ENCODE results near the gene RNF144B.
"Not testable (repeated sequence)": the region's sequence is repeated elsewhere in the genome, so short reads cannot be mapped to it uniquely, and the experiment has no call there.

The RNF144B gene

DNA sequence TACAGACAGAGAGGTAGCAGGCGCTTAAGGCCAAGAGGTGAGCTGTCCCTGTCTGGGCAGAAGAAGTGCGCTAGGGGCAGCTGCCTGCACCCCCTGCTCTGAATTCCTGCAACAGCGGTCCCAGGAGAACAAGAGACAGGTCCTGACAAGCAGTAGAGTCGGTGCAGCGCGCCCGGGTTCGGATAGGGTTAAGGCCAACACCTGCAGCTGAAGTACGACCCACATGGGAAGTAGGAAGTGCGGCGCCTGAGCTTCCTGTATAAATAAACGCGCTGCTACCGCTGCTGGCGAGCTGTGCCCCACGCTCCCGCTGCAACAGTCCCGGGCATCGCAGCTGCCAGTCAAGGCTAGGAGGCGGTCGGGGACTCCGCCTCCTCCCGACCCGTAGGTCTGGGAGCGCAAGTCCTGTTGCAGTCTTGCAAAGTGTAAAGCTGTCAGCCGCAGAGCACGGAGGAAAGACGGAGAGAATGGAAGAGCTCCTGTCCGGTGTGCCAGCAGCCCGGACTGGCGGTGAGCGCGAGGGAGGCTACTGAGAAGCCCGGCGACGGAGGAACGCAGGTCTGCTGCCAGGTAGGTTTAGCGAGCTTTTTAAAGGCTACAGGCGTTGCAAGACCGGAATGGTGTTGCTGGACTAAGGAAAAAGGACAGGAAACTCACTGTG is at the start of gene RNF144B:
TSS of gene RNF144B (plus strand) at position 290 of the 661 bp plus-strand sequence. CDS start 12,185 bp downstream, outside the sequence.
- DNase-seq (ENCODE audit: low read depth in 2 of 2), result no peak

DNA sequence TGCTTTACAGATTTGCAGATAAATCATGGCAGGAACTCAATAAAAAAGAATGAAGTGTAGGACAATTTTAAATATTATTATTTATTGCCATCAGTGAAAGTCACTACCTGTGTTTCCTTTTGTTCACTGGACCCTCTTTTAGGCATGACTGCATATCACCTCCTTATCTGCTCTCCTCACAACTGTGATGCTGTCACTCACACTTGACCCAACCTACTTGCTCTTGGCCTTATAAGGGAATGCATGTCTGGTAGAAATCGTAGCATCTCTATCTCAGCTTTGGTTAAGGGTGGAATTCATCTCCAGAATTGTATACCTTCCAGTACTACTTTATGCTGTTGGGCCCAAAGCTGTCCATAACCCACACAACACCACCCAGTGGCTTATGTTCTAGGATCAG is 47.6 kb upstream of the RNF144B start:
- DNase-seq (ENCODE audit: low read depth in 2 of 2), result no peak

DNA sequence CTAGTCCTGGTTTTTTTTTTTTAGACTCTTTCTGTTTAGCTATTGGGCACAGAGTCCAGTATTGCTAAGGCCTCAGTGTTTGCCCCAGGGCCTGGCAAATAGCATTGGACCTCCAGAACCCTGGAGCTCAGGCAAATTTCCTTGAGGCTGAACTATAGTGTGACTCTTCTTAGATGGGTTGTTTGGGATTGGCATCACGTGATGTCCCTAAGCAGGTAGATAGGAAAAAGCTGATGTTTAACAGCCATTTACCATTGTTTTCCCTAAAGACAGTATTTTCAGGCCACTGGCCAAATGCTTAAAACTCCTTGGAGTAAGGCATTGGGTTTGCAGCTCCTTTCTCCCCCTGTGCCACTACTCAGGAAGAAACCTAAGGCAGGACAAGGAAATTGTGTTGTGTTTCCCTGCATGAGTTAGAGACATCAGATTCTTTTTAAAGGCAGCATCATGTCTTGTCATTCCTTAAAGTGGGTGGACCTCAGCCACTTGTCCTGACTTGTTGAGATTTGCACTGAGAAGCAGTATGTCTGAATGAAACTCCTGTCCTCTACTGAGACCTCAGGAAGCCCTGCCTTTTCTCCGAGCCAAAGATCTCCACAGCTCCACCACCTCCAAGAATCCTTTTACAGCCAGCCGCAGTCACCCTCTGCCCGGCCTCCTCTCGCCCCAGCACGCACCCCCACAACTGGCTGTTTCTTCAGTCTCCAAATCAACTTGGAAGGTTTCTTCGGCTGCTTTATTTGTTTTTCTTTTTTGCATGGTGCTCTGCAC is 46.2 kb upstream of the RNF144B start:
- DNase-seq (ENCODE audit: low read depth in 2 of 2), result no peak

DNA sequence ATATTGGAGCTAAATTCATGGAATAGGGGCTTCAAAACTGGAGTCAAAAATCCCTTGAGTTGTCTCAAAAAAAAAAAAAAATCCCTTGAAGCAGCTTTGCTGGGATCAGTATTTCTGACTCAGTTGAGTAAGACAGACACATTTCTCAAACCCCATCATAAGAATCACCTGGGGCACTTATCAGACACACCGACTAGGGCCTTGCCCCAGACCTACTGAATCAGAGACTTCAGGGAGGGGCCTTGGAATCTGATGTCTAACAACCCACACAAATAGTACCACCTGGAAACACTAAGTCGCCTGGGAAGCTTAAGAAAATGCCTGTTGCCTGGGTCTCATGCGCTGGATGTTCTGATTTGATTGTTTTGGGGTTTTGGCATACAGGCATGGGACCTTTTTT is 44.9 kb upstream of the RNF144B start:
- no peak for DNase-seq (ENCODE audit: low read depth in 2 of 2)

DNA sequence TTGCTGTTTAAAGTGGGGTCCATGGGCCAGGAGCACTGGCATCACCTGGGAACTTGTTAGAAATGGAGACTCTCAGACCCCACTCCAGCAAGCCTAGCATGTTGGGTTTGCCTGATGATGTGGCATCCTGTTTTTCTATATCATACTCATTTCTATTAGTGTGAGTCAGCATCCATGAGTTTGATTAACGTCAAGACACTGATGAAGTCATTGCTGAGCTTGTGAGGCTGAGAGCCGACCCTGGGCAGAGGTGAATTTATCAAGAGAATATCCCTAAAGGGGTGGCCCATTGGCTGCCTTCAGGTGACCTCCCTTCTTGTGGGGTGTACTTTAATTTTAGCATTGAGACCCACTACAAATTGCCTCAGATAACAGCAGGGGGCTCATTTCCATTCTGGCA is 43.4 kb upstream of the RNF144B start:
- DNase-seq (ENCODE audit: low read depth in 2 of 2), result no peak

DNA sequence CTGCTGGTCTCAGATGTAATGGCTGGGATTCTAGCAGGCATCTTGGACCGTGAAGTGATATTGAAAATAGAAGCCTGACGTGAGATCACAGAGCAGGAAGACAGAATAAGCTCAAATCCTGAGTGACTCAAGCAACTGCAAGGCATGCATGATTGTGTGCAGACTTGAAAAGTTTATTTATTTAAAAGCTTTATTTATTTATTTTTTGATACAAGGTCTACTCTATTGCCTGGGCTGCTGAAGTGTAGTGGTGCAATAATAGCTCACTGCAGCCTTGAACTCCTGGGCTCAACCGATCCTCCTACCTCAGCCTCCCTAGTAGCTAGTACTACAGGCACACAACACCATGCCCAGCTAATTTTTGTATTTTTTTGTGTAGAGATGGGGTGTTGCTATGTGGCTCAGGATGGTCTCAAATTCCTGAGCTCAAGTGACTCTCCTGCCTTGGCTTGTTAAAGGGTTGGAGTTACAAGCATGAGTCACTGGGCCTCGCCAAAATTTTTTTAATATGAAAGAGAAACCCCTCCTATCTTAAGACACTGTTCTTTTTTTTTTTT is 40.1 kb upstream of the RNF144B start:
- DNase-seq (ENCODE audit: low read depth in 2 of 2), result no peak

DNA sequence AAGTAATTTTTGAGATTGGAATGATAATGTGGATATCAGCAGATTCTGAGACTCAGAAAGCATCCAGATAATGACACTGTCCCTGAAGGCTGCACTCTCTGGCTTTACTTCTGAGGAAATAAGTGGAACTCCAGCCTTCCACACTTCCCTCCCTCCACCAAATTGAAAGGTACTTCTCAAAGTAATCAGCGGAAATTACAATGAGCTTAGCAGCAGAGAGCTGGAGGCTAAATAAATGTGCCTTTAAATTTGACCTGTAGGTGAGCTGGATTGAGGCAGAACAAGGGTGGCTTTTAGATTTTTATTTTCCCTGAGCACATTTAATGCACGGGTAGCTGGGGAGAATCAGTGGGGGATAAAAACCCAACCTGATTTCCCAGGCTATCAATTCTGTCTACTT is 39.3 kb upstream of the RNF144B start:
- no peak for DNase-seq (ENCODE audit: low read depth in 2 of 2)

DNA sequence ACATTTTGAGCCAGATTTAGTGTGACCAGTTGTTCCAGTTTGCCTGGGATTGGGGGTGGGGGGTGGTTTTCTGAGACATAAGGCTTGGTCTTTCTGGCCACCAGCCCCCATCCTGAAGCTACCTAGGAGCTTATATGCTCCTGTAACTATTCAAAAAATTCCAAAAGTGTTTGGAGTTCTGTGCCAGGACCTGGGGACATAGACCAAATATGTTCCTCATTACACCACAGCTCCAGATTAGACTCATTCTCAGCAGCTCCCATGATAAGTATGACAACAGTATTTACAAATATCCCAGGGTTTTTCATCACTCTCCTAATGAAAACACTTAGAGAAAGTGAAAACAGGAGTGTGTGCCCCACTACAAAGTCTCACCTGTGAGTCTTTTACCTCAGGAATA is 37.8 kb upstream of the RNF144B start:
- DNase-seq (ENCODE audit: low read depth in 2 of 2), result no peak

DNA sequence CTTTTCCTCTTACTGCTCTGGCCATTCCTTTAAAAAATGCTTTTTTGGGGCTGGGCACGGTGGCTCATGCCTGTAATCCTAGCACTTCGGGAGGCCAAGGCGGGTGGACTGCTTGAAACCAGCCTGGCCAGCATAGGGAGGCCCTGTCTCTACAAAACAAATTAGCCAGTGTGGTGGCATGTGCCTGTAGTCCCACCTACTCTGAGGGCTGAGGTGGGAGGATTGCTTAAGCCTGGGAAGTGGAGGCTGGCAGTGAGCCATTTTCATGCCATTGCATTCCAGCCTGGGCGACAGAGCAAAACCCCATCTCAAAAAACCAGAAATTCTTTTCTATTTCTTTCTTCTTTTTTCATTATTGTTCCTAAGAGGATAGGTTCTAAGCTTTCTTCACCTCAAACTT is 36.9 kb upstream of the RNF144B start:
- no peak for DNase-seq (ENCODE audit: low read depth in 2 of 2)

DNA sequence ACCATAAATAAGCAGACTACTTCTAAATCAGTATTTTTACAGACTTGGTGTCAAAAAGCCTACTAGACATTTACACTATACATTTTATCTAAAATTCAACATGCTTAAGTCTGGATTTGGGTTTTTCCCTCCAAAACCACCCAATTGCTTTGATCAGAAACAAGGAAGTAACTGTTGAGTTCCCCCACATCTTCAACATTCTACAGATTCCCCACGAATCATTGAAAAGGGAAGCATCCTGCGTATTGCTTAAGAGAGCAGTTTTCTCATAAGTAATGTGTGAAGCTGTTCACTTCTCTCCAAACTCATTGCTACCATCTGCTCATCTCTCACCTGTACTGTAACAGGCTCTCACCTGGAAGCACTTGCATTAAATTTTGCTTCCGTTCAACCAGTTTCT is 36.4 kb upstream of the RNF144B start:
- DNase-seq (ENCODE audit: low read depth in 2 of 2), result no peak

DNA sequence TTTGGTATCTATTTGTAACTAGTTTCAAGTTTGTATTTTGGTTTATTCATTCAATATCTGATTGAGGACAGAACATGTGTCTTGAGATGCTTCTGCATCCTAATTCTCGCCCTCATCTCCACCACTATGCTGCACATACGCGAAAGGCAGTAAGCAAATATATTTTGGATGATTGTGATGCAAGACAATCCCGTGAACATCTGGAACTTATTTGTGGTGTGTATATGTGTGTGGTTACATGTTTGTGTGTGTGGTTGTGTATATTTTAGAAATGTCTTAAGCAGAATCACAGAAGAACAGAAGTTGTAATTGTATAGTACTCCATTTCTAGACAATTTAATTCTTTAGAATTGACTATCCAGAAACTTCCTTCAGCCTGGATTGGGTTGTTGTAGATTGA is 35.1 kb upstream of the RNF144B start:
- DNase-seq (ENCODE audit: low read depth in 2 of 2), result no peak

DNA sequence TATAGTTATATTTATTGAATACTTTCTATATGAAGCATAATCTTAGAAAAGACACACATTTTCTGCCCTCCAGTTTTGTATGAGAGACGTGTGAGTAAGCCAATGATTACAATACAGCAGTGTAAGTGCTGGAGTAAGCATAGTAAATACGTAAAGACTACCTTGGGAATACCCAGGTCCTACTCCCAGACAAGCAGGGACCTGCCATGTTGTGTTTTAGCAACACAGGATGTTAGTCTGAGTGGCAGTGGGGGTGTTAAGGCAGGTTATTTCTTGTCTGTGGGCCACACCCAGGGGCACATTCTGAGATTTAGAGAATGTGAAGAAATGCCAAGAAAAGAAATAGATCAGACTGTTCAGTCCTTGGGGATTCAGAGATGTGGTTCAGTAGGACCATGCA is 34.3 kb upstream of the RNF144B start:
- DNase-seq (ENCODE audit: low read depth in 2 of 2), result no peak

DNA sequence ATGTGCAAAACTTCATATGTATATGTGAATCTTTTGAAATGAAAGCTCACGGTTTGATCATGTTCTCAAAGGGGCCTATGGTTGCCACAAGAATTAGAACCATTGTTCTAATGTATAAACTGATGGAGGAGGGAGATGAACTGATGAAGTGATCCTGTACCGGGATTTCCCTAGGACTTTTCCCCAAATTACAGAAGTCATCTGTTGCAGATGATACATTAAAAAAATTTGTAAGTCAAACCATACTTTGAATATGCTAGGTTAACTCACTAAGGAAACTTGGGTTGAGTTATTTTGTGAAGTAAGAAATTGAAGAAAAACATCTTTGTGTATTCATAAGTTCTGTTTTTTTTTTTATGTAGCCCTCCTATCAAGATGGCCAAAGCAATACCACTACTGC is 33.9 kb upstream of the RNF144B start:
- no peak for DNase-seq (ENCODE audit: low read depth in 2 of 2)

DNA sequence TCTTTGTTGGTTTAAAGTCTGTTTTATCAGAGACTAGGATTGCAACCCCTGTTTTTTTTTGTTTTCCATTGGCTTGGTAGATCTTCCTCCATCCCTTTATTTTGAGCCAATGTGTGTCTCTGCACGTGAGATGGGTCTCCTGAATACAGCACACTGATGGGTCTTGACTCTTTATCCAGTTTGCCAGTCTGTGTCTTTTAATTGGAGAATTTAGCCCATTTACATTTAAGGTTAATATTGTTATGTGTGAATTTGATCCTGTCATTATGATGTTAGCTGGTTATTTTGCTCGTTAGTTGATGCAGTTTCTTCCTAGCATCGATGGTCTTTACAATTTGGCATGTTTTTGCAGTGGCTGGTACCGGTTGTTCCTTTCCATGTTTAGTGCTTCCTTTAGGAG is 29.6 kb upstream of the RNF144B start:
- DNase-seq (ENCODE audit: low read depth in 2 of 2), result not testable (repeated sequence)

DNA sequence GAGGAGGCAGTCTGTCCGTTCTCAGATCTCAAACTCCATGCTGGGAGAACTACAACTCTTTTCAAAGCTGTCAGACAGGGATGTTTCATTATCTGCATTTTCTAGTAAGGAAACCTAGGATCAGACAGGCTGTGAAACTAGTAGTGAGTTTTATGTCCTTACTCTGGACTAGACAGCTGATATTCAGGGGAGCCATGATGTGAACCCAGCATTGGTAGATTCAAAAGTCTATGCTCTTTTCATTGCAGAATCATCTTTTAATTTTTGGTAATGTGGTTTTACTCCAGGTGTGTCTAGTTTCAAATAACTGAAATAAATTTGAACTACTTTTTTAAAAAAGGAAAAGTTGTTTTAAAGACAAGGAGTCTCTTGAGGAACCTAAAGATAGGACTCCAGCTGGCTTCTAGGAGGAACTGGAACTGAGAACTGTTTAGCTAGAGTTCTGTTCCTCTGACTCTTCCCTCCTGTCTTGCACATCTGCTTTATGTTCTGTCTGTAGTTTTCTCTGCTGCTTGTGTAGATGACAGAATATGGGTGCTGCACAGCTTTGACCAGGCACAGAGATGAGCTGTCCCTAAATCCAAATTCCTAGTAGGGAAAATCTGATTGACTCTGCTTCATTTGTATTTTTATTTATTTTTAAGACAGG is 27.8 kb upstream of the RNF144B start:
- no peak for DNase-seq (ENCODE audit: low read depth in 2 of 2)

DNA sequence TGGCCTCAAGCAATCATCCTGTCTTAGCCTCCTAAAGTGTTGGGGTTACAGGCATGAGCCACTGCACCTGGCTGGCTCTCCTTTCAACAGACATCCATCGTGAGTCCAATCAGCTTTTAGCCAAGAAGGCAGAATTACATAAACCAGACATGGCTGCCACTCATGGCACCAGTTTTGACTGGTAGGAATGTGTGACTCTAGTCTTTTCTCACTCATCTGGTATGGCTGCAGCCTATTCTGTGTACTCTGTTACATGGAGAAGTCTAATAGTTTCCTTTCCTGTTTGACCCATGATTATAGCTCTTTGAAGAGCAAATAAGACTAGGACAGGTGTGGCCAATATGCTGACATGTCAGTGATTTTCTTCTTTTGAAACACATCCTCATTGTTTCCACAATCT is 27.0 kb upstream of the RNF144B start:
- no peak for DNase-seq (ENCODE audit: low read depth in 2 of 2)

DNA sequence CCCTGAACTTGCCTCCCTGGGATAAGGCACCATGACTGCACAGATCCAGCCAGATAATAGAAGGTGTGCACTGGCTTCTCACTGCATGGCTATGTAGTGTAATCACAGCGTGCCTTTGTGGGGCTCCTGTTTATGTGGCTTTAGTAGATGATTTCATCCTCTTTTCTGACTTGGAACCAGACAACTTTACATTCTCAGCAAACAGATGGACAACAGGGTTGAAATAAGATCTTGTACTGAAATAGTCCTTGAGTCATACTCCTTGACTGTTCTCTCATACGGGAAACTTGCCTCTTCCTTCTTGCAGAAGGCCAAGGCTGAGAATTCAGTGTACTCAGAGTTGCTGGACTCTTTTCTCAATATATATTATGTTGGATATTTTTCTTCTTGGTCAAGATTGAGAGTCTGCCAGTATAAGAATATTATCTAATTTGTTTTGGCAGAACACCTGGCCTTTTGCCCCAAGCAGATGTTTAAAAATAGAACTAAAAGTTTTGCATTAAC is 25.0 kb upstream of the RNF144B start:
- peak; percentile 64 to 71 for DNase-seq (ENCODE audit: low read depth in 2 of 2)

DNA sequence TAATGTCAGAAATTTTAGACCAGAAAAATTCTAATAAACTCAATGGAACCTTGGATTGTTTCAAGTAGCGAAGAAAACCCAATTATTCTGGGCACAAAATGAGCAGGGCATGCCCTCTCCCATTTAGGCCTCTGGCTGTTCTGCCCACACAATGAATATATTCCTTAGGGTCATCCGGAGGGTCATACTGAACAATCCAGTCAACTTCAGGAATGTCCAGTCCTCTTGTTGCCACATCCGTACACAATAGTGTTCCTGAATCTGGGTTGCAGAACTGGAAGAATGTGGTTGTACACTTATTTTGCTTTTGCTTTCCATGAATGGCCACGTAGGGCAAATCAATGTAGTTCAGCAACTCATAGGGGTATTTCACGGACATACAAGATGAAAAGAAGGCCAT is 23.4 kb upstream of the RNF144B start:
- no peak for DNase-seq (ENCODE audit: low read depth in 2 of 2)

DNA sequence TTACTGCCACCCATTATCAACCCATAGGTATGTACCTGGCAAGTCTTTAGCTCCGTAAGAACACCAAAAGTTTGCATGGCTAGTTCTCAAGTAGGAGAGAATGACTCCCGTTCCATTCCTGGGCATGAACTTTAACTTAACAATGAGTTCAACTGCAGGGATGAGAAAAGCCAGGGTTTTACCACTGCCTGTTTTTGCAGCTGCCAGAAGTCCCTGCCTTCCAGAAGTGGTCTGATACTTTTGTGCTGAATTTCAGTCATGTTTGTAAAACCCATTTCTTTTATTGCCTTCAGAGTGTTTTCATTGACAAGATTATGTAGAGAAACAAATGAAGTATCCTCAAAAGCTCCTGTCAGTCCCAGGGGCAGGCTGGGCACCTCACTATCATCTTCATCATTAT is 22.6 kb upstream of the RNF144B start:
- not testable (repeated sequence) for DNase-seq (ENCODE audit: low read depth in 2 of 2)

DNA sequence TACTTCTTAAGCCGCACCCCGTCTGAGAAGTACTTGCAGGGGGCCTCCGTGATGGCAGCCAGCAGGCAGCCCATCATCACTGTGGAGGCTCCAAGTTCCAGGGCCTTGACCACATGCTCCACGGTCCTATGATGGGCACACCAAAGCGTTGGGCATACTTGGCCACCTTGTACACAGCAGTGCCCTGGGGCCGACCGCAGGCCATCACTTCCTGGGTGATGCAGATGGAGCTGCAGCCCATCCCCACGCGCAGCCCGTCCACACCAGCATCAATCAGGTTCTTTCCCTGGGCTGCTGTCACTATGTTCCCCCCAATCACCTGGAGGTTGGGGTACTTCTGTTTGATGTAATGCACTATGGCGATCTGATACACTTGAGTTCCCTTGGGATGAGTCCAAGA is 19.8 kb upstream of the RNF144B start:
- DNase-seq (ENCODE audit: low read depth in 2 of 2), result no peak

DNA sequence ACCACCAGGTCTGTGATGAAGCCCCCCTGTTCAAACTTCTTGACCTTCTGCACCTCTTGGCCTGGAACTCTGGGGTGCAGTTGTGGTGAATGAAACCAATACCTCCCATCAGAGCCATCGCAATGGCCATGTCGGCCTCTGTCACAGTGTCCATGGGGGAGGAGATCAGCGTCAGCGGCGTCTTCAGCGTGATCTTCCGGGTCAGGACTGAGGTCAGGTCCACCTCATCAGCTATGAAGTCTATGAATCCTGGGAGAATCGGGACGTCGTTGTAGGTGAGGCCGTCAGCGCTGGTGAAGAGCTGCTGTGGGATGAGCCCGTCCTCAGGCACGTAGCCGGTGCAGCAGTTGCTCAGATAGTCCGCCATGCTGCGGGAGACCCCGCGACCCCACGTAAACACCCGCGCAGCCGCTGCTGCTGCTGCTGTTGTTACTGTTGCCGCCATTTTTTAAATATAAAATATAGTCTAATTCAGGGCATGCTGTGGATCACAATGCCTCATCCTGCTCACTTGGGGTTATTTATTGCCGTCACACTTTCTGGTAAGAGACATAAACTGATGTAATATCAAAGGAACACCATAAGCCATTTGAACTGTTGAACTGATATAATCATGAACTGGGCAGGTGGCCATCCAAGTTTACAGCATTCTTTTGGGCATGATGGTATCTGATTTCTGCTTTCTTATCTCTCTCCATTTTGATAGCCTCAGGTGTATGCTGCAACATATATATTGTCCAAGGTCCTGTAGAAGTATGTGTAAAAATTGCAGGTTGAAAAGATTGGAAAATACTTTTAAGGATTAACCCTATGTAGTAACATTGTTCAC is 18.7 kb upstream of the RNF144B start:
- no peak for DNase-seq (ENCODE audit: low read depth in 2 of 2)

DNA sequence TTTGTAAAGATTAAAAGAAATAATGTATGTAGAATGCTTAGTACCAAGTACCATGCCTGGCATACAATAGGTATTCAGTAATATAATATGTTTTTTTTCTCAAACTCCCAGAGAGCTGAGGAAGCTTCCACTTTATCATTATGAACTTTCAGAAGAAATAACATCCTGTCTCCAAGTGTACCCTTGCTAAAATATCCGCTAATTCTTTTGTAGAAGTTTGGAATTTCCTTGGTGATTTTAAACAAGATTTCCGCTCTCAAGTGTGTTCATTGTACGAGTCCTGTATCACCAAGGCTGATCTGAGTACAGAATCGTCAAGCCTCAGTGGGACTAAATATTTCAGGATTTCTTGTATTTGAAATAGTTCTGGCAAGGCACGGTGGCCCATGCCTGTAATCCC is 16.1 kb upstream of the RNF144B start:
- DNase-seq (ENCODE audit: low read depth in 2 of 2), result no peak

Data from fibroblast of skin of left biceps (primary cell).